Measurements from ENCODE around the gene ST6GALNAC2.

The ST6GALNAC2 gene

DNA sequence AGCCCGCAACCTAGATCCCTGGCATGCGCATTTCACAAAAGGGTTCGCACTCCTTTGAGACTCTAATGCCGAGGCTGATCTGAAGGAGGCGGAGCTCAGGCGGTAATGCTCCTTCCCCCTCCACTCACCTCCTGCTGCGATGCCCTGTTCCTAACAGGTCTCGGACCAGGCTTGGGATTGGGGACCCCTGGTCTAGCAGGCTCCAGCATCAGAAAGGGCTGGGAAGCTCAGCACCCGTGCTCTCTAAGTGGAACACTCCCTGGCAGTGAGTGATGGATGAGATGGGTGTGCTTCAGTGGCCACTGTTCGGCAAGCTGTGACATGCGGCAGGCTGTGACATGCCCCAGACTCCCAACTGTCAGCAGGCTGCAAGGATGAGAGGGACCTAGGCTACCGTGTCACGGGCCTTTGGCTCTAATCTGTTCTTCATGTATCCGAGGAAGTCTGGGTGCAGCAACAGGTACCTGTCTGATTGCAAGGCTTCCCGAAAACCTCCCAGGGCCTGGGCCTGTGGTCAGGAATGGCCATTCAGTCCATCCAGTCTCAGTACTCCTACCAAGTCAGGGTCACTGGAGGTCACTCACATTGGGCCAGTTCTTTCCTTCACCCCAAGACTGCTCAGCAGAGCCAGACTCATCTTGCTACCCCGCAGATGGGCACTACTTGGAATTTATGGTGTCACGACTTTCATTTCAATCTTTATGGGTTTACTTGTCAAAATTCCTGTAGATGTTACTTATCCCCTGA, 1.3 kb upstream of the ST6GALNAC2 start:
- TF ChIP-seq, protein P1, sequence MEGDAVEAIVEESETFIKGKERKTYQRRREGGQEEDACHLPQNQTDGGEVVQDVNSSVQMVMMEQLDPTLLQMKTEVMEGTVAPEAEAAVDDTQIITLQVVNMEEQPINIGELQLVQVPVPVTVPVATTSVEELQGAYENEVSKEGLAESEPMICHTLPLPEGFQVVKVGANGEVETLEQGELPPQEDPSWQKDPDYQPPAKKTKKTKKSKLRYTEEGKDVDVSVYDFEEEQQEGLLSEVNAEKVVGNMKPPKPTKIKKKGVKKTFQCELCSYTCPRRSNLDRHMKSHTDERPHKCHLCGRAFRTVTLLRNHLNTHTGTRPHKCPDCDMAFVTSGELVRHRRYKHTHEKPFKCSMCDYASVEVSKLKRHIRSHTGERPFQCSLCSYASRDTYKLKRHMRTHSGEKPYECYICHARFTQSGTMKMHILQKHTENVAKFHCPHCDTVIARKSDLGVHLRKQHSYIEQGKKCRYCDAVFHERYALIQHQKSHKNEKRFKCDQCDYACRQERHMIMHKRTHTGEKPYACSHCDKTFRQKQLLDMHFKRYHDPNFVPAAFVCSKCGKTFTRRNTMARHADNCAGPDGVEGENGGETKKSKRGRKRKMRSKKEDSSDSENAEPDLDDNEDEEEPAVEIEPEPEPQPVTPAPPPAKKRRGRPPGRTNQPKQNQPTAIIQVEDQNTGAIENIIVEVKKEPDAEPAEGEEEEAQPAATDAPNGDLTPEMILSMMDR (IDR thresholded peaks at IDR 0.05; ENCODE audit: low read depth, low read length, missing control alignments): no peak
- no peak overlapping the region for H3K4me3 ChIP-seq (ENCODE audit: low read depth, low read length)
- no peak for DNase-seq (ENCODE audit: low read depth)

DNA sequence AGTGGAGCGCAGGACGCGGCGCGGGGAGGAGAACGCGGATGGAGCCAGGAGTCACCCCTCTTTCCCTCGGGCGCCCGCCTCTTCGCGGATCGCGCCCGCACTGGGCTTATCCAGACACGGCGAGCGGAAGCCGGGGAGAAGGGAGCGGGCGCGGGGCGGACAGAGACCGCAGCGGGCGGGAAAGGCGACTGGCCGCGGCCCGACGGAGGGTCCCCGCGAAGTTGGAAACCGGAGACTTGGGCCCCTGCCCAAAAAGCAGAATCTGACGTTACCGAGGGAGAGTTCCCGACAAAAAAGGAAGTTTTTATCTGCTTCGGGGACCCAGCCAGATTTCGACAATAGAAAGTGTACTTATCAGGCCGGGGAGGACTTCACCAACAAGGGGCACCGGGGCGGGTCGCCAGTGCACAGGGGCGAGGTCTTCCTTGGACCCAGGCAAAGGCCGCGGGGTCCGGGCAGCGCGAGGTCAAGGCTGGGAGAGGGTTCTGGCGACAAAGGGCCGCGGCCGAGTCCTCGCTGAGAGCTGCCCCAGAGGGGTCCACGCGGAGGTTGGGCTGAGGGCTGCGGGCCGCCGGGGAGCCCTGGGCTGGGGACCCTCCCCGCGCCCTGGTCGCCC, 519 bp downstream of the ST6GALNAC2 start:
- DNase-seq (ENCODE audit: low read depth): no peak
- TF ChIP-seq, protein P1 (IDR thresholded peaks at IDR 0.05; ENCODE audit: low read depth, low read length, missing control alignments): no peak
- peak overlapping the region; percentile 38 for H3K4me3 ChIP-seq (ENCODE audit: low read depth, low read length)

DNA sequence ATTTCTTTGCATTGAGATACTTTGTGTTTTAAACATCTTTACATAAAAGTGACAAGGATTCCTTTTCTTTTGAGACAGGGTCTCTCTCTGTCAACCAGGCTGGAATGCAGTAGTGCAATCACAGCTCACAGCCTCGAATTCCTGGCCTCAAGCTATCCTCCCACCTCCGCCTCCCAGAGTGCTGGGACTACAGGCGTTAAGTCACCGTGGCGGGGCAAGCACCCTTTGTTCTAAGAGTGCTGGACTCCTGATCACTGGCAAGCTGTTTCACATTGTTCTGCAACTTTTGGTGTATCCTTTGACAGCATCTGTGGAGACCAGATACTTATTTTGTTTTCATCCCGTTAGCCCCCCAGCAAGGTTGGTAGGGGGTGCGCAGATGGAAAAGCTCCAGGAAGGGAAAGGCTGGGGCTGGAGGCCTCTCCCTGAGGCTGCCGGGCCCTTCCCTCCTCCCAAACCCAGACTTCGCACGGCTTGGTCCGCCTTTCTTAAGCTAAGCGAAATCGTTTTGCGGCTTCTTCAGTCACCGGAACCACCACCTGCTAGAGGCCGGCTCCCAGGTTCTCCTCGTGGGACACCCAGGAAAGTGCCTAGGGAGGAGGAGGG, 1.1 kb downstream of the ST6GALNAC2 start:
- peak overlapping the region; percentile 38 for H3K4me3 ChIP-seq (ENCODE audit: low read depth, low read length)
- DNase-seq (ENCODE audit: low read depth): no peak
- TF ChIP-seq, protein P1 (IDR thresholded peaks at IDR 0.05; ENCODE audit: low read depth, low read length, missing control alignments): no peak

DNA sequence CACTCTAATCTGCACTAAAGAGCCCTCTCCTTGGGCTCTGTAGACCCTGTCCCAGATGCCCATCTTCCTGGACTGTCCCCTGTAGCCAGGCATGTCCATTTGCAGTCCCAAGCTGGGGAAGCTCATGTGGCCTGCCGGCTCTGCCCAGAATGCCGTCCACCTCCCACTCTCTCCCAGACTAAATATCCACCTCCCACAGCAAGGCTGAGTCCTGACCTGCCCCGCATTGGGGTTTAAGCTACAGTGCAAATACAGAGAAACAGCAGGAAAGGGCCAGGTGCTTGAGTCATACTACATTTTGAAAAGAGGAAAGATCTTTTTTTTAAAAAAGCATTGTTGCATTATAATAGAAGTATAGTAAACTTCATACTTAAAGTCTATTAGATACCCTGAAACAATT, 3.0 kb downstream of the ST6GALNAC2 start:
- TF ChIP-seq, protein P1 (IDR thresholded peaks at IDR 0.05; ENCODE audit: low read depth, low read length, missing control alignments): no peak
- no peak for DNase-seq (ENCODE audit: low read depth)
- H3K4me3 ChIP-seq (ENCODE audit: low read depth, low read length): no peak overlapping the region

DNA sequence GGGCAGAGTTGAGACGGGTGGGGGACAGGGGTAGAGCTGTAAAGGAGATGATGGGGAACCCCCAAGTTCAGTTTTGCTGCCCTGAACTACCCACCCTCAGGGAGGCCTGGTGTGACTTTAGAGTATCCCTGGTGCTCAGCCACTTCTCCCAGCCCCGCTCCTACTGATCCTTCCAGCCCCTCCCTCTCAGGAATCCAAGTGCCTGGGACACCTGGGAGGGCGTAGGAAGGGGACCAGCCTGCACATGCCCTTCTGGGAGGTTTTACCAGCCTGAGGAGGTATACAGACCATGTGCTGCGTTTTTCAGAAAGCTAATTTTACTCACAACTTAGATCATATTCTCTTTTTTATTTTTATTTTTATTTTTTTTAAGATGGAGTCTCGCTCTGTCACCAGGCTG, 4.1 kb downstream of the ST6GALNAC2 start:
- TF ChIP-seq, protein P1 (IDR thresholded peaks at IDR 0.05; ENCODE audit: low read depth, low read length, missing control alignments): no peak
- H3K4me3 ChIP-seq (ENCODE audit: low read depth, low read length): no peak overlapping the region
- DNase-seq (ENCODE audit: low read depth): no peak

DNA sequence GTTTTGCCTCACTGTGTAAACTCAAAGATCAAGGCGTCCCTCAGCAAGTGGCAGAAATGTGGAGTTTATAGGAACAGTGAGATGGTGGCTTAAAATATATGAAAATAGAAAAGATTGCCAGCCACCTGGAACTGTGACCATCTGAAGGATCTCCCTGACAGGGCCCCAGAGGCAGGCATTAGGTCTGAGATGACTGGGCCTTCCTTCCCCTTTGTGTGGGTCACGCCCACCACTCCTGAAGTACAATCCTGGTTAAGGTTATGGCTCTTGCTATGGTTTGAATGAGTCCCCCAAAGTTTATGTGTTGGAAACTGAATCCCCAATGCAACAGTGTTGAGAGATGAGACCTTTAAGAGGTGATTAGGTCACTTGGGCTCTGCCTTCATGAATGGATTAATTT, 6.4 kb downstream of the ST6GALNAC2 start:
- TF ChIP-seq, protein P1 (IDR thresholded peaks at IDR 0.05; ENCODE audit: low read depth, low read length, missing control alignments): no peak
- DNase-seq (ENCODE audit: low read depth): no peak
- H3K4me3 ChIP-seq (ENCODE audit: low read depth, low read length): no peak overlapping the region
